LNCaP clone FGC (cell line): ENCODE data around the gene GSN.

ENCODE experiments used
- DNase-seq: peaks from one replicate; pipeline ENCODE4 v3.0.0-alpha.2; 2011; ENCODE audit warnings: low read depth
- H3K4me3 ChIP-seq: 2 replicates; pipeline ENCODE4 v1.5.1; 2011; ENCODE audit warnings: mild to moderate bottlenecking, low read depth, low read length, control low read depth
- CTCF ChIP-seq: IDR thresholded peaks from 2 replicates; pipeline ENCODE4 v1.5.1; 2012; ENCODE audit warnings: mild to moderate bottlenecking; ENCODE audit not compliant: control insufficient read depth, insufficient read depth; ENCODE audit errors: extremely low read depth

The GSN gene

GRCh38 chr9:121322737-121323448, 54.9 kb downstream of the GSN start:
- H3K4me3 ChIP-seq: no peak overlapping the region
- no peak for TF ChIP-seq CTCF
- DNase-seq: no peak

GRCh38 chr9:121323449-121324151, 55.6 kb downstream of the GSN start:
- H3K4me3 ChIP-seq: no peak overlapping the region
- DNase-seq: no peak
- TF ChIP-seq CTCF: no peak

- TF ChIP-seq CTCF: no peak
- H3K4me3 ChIP-seq: no peak overlapping the region
- DNase-seq: no peak
Observed at GRCh38 chr9:121324316-121324715, 56.4 kb downstream of the GSN start.

- DNase-seq: no peak
- no peak overlapping the region for H3K4me3 ChIP-seq
- no peak for TF ChIP-seq CTCF
Observed at GRCh38 chr9:121324755-121325154, 56.8 kb downstream of the GSN start.

- no peak overlapping the region for H3K4me3 ChIP-seq
- TF ChIP-seq CTCF: no peak
- no peak for DNase-seq
Observed at GRCh38 chr9:121325387-121325786, 57.4 kb downstream of the GSN start.

- TF ChIP-seq CTCF: no peak
- H3K4me3 ChIP-seq: no peak overlapping the region
- DNase-seq: no peak
Observed at GRCh38 chr9:121326130-121326838, 58.3 kb downstream of the GSN start.
